Upper lobe of right lung (tissue), 1 donor: ENCODE data around the gene COX4I1. TPM values are rescaled to one million over a fixed set of nuclear protein-coding genes. Genes with fewer than 3 reads are reported as not detected.

Source experiments
- ATAC-seq: fragments of 200-7000 bp; cut with Tn5 transposase; one replicate; pipeline ENCODE4 v1.9.1; 2020; ENCODE audit warnings: mild to moderate bottlenecking, moderate library complexity
- DNase-seq: peaks from one replicate; pipeline ENCODE4 v3.0.0-alpha.2; 2020
- H3K27ac ChIP-seq: fragments of 200-600 bp; one replicate; pipeline ENCODE4 v1.8.0; 2022
- H3K27me3 ChIP-seq: fragments of 200-600 bp; one replicate; pipeline ENCODE4 v1.8.0; 2022; ENCODE audit warnings: mild to moderate bottlenecking
- H3K36me3 ChIP-seq: fragments of 200-600 bp; one replicate; pipeline ENCODE4 v1.8.0; 2022
- H3K4me1 ChIP-seq: fragments of 200-600 bp; one replicate; pipeline ENCODE4 v1.8.0; 2022
- H3K4me3 ChIP-seq: fragments of 200-600 bp; one replicate; pipeline ENCODE4 v1.8.0; 2022; ENCODE audit warnings: mild to moderate bottlenecking
- H3K9me3 ChIP-seq: fragments of 200-600 bp; one replicate; pipeline ENCODE4 v1.8.0; 2022
- CTCF ChIP-seq: fragments of 200-600 bp; IDR thresholded peaks from one replicate; pipeline ENCODE4 v1.8.0; 2022; ENCODE audit warnings: antibody characterized with exemption
- intact Hi-C: fragments of 100-400 bp; cut with DNase I; formaldehyde crosslinking; loops from one replicate; pipeline ENCODE4 v1.11.0; 2022
- total RNA-seq: library from RNA; stranded (reverse); fragmentation: NEBNext Ultra II Directional; extraction: Animal tissue kit (Norgen Biotek cat#: 25700); gene quantifications from one replicate; pipeline ENCODE4 v1.2.1, GENCODE V29; 2021
- donor health status: DM: no; HTN: yes; CAD: no; lungs with severe emphysema.

Gene COX4I1
- total RNA-seq, 1 donor from 2014 or later, result 382 TPM

GRCh38 chr16:85810097-85810741 lies 10.7 kb downstream of the COX4I1 start:
- no peak overlapping the region for H3K4me3 ChIP-seq
- peaks cover 20% of the 10 kb centered on the region for H3K36me3 ChIP-seq
- DNase-seq (peak; percentile 30), ATAC-seq (no peak)
- TF ChIP-seq CTCF, result no peak
- H3K27ac ChIP-seq, result no peak overlapping the region
- H3K27me3 ChIP-seq, result peaks cover 11% of the 10 kb centered on the region
- intact Hi-C loops, result no loop called here
- no peaks in the 10 kb centered on the region for H3K9me3 ChIP-seq
- H3K4me1 ChIP-seq, result no peaks in the 10 kb centered on the region

GRCh38 chr16:85810742-85811115 lies 11.2 kb downstream of the COX4I1 start:
- H3K27me3 ChIP-seq, result peaks cover 11% of the 10 kb centered on the region
- H3K4me3 ChIP-seq, result no peak overlapping the region
- H3K9me3 ChIP-seq, result no peaks in the 10 kb centered on the region
- intact Hi-C loops, result no loop called here
- no peak for ATAC-seq
- no peak for TF ChIP-seq CTCF
- H3K27ac ChIP-seq, result no peak overlapping the region
- no peaks in the 10 kb centered on the region for H3K4me1 ChIP-seq
- peak; percentile 54 for DNase-seq
- peaks cover 15% of the 10 kb centered on the region for H3K36me3 ChIP-seq

GRCh38 chr16:85812031-85812807 lies 12.7 kb downstream of the COX4I1 start:
- intact Hi-C loops, result no loop called here
- ATAC-seq (no peak), DNase-seq (peak; percentile 45)

GRCh38 chr16:85812811-85813700 lies 13.6 kb downstream of the COX4I1 start:
- DNase-seq (peak; percentile 55), ATAC-seq (no peak)
- H3K27me3 ChIP-seq, result peaks cover 18% of the 10 kb centered on the region

More at GRCh38 chr16:85812031-85812807, 12.7 kb downstream of the COX4I1 start:
- H3K36me3 ChIP-seq, result peaks cover under 1% of the 10 kb centered on the region
- no peak overlapping the region for H3K4me3 ChIP-seq
- H3K9me3 ChIP-seq, result no peaks in the 10 kb centered on the region
- no peak overlapping the region for H3K27ac ChIP-seq
- no peaks in the 10 kb centered on the region for H3K4me1 ChIP-seq
- peaks cover 12% of the 10 kb centered on the region for H3K27me3 ChIP-seq
- TF ChIP-seq CTCF, result no peak

More at GRCh38 chr16:85812811-85813700, 13.6 kb downstream of the COX4I1 start:
- Histone ChIP-seq H3K36me3 (no peaks in the 10 kb centered on the region), H3K27ac (no peak overlapping the region), H3K4me3 (no peak overlapping the region), H3K9me3 (no peaks in the 10 kb centered on the region), H3K4me1 (no peaks in the 10 kb centered on the region)
- intact Hi-C loops, result no loop called here
- TF ChIP-seq CTCF, result no peak
